Measurements from ENCODE around the gene RBM48.

RBM48 gene

DNA sequence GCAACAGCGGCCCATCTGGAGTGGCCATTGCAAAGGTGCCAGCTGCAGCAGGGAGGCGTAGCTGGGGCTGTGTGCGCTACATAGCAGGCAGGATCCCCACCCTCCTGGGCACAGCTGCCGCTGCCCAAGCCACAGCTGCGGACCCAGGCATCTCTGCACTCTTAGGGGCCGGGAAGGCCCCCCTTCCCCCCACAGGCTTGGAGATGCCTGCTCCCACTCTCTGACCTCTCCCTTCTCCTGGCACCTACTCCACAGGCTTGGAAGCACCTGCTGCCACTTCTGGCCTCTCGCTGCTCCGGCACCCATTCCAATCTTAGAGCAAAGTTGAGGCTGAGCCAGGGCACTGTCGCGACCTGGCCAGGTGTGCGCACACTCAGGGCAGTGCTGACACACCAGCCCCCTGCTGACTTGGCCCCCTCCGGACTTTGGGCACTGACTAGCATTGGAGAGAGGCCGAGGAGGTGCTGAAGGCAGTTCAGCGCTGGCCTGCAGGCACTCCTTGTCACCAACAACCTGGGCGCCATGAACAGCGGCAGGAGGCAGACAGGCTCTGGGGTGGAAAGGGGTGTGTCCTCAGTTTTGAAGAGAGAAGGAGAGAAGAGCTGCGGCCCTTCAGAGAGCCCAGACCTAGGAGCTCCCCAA lies 18.4 kb downstream of the RBM48 start:
- no peak for DNase-seq

DNA sequence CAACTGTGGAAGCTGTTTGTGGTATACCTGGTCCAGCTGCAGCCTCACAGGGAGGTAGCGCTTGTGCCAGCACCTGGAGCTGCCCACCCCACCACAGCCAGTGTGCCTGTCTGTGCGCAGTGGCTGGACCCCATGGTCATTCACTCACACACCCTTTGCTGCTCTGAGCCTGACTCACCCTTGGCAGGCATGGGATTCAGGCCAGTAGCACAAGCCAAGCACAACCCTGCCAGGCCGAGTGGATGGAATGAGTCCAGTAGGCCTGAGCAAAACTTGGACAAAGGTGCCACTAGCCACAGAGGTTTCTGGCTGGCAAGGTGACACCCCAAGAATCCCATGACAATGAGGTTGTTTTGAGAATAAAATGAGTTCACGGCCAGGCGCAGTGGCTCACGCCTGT lies 19.0 kb downstream of the RBM48 start:
- no peak for DNase-seq

DNA sequence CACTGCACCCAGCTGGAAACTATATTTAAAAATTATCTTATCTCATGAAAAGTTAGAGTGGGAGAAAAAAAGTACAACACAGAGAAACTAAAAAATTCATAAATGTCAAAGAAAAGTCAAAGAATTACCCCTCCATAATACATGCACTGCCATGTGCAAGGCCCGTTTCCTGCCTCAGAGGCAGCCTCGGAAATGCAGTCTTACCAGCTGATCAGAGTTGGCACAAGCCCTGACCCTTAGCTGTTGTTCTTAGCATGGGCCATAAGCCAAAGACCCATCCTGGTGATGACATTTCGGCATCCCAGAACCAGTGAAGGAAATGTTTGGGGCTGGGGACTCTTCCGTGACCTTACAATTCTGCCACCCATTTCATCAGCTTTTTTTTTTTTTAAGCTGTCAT lies 21.6 kb downstream of the RBM48 start:
- DNase-seq, result no peak

DNA sequence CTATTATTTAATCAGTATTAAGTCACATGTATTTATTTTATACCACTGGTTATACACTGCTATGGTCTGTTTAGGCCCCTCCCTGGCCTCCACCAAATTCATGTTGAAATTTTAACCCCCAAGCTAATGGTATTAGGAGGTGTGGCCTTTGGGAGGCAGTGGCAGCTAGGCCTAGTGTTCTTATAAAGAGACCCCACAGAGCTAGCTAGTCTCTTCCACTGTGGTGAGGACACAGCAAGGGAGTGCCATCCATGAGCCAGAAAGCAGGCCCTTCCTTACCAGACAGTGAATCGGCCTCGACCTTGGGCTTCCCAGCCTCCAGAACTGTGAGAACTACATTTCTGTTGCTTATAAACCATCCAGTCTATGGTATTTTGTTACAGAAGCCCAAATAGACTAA lies 28.7 kb downstream of the RBM48 start:
- no peak for DNase-seq

DNA sequence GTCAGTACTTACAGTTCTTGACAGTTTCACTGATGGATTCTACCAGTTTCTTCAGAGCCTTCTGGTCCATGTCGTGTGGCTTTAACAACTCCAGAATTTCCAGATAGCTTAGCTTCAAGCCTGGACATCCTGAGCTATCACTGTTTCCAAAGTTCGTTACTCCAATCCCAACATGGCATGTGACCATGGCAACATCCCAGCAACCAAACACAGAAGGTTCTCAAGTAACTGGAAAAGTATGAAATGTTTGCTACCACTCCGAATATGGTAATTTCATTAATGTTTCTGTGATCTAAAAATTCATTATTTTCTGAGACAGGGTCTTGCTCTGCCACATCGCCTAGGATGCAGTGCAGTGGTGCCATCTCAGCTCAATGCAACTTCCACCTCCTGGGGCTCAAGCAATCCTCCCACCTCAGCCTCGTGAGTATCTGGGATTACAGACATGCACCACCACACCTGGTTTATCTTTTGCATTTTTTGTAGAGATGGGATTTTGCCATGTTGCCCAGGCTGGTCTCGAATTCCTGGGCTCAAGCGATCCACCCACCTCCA lies 29.3 kb downstream of the RBM48 start:
- DNase-seq, result no peak

DNA sequence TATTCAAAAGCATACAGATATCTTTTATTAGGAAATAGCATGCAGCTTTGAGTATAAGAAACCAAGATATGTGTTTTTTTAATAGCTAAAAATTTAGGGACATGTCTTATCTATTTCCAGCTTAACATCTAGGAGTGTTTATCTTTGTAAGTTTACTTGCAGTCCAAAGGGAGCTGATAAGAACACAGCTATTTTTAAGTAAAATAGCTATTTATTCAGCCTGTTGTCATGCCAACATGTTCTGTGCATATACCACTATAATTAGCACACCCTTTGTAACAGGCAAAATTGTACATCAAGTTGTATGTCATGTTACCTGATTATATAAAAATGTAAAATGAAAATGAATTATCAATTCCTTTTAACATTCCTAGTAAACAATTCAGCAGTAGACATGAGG lies 32.0 kb downstream of the RBM48 start:
- DNase-seq, result no peak

DNA sequence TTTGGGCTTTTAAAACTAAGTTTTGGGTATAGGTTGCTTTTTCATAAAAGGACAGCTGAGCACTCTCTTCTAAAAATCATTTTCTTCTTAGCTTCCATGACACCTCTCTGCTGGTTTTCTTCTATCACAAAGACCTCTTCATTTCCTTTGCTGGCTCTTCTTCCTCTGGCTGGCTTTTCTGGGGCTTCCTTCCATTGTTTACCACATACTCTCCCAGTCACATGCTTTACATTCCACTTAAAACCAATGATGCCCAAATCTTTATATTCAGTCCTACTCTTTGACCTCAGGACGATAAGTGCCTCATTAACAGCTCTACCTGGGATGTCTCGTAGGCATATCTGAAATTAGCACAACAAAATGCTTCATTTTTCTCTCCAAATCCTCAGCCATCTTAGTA lies 34.8 kb downstream of the RBM48 start:
- no peak for DNase-seq

DNA sequence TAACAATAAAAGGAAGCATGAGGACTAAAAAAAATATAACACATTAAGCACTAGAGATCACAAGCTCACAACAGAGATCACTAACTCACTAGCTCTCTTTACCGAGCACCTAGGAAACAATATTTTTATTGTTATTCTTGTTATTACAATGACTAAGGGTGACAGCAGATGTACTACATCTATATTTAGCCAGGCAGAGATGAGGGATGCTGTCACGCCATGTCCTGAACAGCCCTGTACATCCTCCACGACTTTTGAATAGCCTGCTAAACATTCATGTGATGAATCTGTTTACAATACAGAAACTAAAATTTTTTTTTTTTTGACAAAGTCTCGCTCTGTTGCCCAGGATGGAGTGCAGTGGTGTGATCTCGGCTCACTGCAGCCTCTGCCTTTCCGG lies 38.9 kb downstream of the RBM48 start:
- no peak for DNase-seq

DNA sequence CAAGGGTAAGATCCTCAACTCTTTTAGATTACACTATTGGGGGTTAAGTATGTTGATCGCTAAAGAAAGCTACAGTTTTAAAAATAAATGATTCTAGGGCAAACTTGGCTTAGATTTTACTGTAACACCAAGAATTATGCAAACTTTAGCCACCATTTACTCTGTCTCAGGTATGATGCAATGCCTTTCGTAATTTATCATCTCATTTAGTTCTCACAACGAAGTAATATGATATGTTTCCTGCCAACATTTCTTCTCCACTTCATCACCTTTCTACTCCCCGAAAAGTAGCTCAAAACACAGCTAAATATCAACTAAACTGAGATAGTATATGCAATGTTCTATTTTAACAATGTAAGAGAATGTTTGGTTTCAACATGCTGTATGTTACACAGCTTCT lies 40.5 kb downstream of the RBM48 start:
- no peak for DNase-seq

DNA sequence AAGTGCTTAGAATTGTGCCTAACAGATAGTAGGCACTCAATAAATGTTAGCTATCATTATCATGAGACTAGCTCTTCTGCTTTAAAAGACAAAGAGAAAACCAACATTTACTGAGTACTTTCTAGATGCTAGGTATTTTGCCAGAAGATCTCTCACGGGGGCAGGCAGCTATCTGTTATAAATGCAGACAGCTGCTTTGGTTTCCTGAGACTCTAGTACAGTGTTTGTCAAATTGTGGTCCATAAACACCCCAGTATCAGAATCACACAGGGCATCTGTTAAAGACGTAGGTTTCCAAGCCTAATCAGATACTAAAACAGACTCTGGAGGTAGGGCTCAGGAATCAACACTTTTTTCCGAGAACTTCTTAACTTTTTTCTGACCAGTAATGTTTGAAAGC lies 47.7 kb downstream of the RBM48 start:
- no peak for DNase-seq

DNA sequence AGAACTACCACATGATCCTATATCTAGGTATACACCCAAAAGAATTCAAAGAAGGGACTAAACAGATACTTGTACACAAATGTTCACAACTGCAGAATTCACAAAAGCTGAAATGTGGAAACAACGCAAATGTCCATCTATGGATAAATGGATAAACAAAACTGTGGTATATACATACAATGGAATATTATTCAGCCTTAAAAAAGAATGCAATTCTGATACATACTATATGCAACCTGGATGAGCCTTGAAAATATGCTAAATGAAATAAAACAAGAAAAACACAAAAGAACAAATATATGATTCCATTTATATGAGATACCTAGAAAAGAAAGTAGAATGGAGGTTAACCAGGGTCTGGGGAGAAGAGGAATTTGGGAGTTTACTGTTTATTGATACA lies 54.4 kb downstream of the RBM48 start:
- no peak for DNase-seq

DNA sequence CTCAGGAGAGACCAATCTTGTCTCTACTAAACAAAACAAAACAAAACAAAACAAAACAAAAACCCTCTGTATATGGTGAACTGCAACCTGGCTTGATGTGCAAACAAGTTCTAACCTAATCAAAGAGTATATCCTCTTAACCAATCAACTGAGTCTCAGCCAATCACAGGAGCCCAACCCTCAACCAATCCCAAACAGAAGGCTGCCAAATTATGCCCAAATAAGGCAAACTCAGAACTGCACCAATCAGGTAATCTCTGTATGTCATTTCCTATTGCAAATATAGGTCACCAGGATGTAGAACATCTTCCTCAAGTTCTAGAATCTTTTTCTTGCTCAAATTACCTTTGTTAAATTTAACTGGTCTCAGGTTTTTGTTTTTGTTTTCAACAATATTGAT lies 56.4 kb downstream of the RBM48 start:
- DNase-seq, result no peak

DNA sequence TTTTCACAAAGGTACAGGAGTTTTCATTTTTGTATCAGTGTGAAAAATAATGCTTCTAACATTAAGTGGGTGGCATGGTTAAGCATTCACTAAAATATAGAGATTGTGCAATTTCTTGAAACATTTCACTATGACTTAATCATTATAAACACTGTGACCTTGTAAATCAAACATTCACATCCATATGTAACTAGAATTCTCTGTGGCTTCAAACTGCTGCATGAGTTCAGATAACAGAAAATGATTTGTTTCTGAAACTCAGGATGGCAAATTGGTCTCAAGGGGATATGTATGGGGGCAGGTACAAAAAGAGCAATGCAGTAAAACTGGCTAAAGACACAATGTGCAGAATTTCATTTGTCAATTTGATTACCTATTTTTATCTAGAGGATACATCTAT lies 57.8 kb downstream of the RBM48 start:
- DNase-seq, result no peak

DNA sequence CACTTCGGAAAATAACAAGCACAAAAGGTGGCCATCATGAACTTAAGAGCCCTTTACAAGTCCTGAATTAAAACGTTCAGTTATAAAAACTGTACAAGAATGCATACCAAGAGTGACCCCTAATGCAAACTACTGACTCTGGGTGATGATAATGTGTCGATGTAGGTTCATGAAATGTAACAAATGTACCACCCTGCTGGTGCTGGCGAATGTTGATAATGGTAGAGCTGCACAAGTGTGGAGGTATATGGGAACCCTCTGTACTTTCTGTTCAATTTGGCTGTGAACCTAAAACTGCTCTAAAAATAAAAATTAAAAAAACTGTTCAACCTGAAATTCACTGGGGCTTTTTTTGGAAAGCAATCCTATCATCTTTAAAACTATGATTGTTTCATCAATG lies 58.2 kb downstream of the RBM48 start:
- DNase-seq, result no peak

All from stimulated activated CD8-positive, alpha-beta memory T cell treated with anti-CD3 and anti-CD28 coated beads, Interleukin-4, amount 100 ng/mL, for 48 hours (primary cell).